K562 (cell line): ENCODE results near the gene BAK1. TPM values are rescaled to one million over a fixed set of nuclear protein-coding genes. Genes with fewer than 3 reads are reported as not detected.
A peak's percentile ranks its signal among the peaks of the same experiment; 100 is the strongest.

Experiments used
- CBX3 ChIP-seq, 2 experiments: IDR thresholded peaks; 1 replicate in 1 of 2; 2 replicates in 1 of 2; pipeline ENCODE4 v1.6.1; 2012; ENCODE audit warnings: inconsistent platforms in 2 of 2, low read length in 2 of 2, borderline replicate concordance in 1 of 2, control low read depth in 1 of 2
- ESRRA ChIP-seq: fragments of 450-650 bp; IDR thresholded peaks from 2 replicates; pipeline ENCODE4 v1.6.1; 2014; ENCODE audit warnings: low read depth, mild to moderate bottlenecking, moderate library complexity, borderline replicate concordance
- SAP30 ChIP-seq: fragments of 200-600 bp; sonication (generic); IDR thresholded peaks from 2 replicates; pipeline ENCODE4 v1.6.1; 2012; ENCODE audit warnings: borderline replicate concordance, low read depth, mild to moderate bottlenecking, moderate library complexity, low read length, control low read depth, inconsistent platforms; ENCODE audit not compliant: insufficient read depth, poor library complexity, severe bottlenecking
- SIN3A ChIP-seq, 2 experiments: fragments of 150-350 bp in 1 of 2; IDR thresholded peaks; 2 replicates each; pipeline ENCODE4 v1.6.1; 2011 to 2016; ENCODE audit warnings: borderline replicate concordance in 2 of 2, low read depth in 2 of 2, low read length in 2 of 2, mild to moderate bottlenecking in 2 of 2, moderate library complexity in 2 of 2; ENCODE audit not compliant: control insufficient read depth in 1 of 2
- SP1 ChIP-seq: sonication (generic); formaldehyde crosslinking; IDR thresholded peaks from 2 replicates; pipeline ENCODE4 v1.8.1; 2022; ENCODE audit warnings: mild to moderate bottlenecking, missing genetic modification reagents
- ZBTB17 ChIP-seq: fragments of 450-650 bp; formaldehyde crosslinking; IDR thresholded peaks from 2 replicates; pipeline ENCODE4 v1.4.0; 2020; ENCODE audit warnings: mild to moderate bottlenecking
- ZNF232 ChIP-seq: sonication (generic); formaldehyde crosslinking; IDR thresholded peaks from 2 replicates; pipeline ENCODE4 v1.8.0; 2022; ENCODE audit warnings: mild to moderate bottlenecking, missing genetic modification reagents
- polyA plus RNA-seq, 8 experiments: library from polyadenylated mRNA; depleted of rRNA in 4 of 8; stranded (reverse) in 5 of 8; unstranded in 3 of 8; fragments of >200 nt; fragmentation: Nextera tagmentation in 2 of 8; fragmentation: Illumina TruSeq in 1 of 8; extraction: Ambion mirVana in 2 of 8; extraction: Trizol in 1 of 8; gene quantifications; 2 replicates each; pipeline versions ENCODE4 v1.2.1 to v1.2.3, GENCODE V29; 2011 to 2014; ENCODE audit warnings: inconsistent platforms in 1 of 8, missing spikeins in 1 of 8
- total RNA-seq, 7 experiments: library from RNA; depleted of rRNA in 6 of 7; stranded (reverse); fragments of >200 nt in 6 of 7; fragmentation: Illumina TruSeq in 2 of 7; extraction: Trizol in 2 of 7; gene quantifications; 2 replicates each; pipeline versions ENCODE4 v1.2.1 to v1.2.3, GENCODE V29; 2011 to 2021; ENCODE audit warnings: low replicate concordance in 1 of 7
- TF ChIP-seq, protein P1 (sequence below): IDR thresholded peaks from 2 replicates; pipeline ENCODE4 v1.6.1; 2011; ENCODE audit not compliant: insufficient read length; ENCODE audit errors: extremely low read depth
- TF ChIP-seq, protein P2 (sequence below): fragments of 450-650 bp; formaldehyde crosslinking; IDR thresholded peaks from 2 replicates; pipeline ENCODE4 v1.4.0; 2020; ENCODE audit warnings: mild to moderate bottlenecking
- TF ChIP-seq, protein P3 (sequence below): sonication (generic); formaldehyde crosslinking; IDR thresholded peaks from 2 replicates; pipeline ENCODE4 v1.8.0; 2022; ENCODE audit warnings: mild to moderate bottlenecking, missing genetic modification reagents, borderline replicate concordance
- TF ChIP-seq, protein P4 (sequence below): fragments of 450-650 bp; IDR thresholded peaks from 2 replicates; pipeline ENCODE4 v1.6.1; 2018; ENCODE audit not compliant: partially characterized antibody

Gene BAK1
- total and polyA plus RNA-seq, 9 of the 15 experiments (the other 6 are each of a cell fraction or from before 2014, with no cell fraction given): 5.4 to 30.7 (median 18.9) TPM

DNA sequence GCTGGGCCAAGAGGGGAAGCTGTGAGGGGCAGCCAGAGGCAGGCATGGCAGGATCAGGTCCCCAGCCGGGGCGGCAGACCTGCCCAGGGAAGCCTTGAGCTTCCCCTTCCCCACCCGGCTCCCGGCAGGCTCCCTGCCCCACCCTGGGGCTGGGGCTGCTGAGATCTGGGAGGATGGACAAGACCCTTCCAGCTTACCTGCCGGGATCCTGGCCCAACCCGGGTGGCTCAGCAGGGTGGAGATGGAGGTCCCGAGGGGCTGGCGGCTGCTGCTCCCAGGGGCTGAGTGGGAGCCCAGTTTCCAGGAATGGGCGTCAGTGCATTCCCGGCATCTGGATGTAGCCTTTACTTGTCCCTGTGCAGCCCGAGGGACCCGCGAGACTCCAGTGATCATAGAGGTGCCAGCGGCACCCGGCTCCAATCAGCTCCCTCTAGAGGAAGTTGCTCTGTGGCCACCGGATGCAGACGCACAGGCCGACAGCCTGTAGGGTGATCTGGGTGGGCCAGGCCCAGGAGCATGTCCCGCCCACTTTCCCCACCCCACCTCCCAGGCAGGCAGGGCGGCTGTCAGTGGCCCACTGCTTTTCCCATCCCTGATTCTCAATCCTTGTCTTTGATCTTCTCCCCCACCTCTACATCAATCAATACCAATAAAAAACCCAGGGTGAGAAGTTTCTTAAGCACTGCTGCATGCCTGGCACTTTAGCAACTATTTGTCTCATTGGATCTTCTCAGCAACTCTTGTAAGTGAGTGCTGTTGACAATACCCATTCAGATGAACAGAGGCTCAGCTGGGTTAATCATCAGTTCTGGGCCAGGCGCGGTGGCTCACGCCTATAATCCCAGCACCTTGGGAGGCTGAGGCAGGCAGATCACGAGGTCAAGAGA lies at the start of gene BAK1 (continued):
- TF ChIP-seq, protein P1, sequence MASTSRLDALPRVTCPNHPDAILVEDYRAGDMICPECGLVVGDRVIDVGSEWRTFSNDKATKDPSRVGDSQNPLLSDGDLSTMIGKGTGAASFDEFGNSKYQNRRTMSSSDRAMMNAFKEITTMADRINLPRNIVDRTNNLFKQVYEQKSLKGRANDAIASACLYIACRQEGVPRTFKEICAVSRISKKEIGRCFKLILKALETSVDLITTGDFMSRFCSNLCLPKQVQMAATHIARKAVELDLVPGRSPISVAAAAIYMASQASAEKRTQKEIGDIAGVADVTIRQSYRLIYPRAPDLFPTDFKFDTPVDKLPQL: no peak
- TF ChIP-seq CBX3 (IDR thresholded peaks at IDR 0.05; ENCODE audit: borderline replicate concordance in 1 of 2, low read length in 2 of 2): no peak
- peak; percentile 63 for TF ChIP-seq SP1 (CRISPR knock-in tag)
- TF ChIP-seq, protein P2, sequence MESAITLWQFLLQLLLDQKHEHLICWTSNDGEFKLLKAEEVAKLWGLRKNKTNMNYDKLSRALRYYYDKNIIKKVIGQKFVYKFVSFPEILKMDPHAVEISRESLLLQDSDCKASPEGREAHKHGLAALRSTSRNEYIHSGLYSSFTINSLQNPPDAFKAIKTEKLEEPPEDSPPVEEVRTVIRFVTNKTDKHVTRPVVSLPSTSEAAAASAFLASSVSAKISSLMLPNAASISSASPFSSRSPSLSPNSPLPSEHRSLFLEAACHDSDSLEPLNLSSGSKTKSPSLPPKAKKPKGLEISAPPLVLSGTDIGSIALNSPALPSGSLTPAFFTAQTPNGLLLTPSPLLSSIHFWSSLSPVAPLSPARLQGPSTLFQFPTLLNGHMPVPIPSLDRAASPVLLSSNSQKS: no peak
- peak; percentile 23 to 74; a peak in 2 of 4 replicates for TF ChIP-seq SIN3A (IDR thresholded peaks at IDR 0.05; ENCODE audit: borderline replicate concordance in 2 of 2, control insufficient read depth in 1 of 2, low read depth in 2 of 2, low read length in 2 of 2)
- TF ChIP-seq, protein P3, sequence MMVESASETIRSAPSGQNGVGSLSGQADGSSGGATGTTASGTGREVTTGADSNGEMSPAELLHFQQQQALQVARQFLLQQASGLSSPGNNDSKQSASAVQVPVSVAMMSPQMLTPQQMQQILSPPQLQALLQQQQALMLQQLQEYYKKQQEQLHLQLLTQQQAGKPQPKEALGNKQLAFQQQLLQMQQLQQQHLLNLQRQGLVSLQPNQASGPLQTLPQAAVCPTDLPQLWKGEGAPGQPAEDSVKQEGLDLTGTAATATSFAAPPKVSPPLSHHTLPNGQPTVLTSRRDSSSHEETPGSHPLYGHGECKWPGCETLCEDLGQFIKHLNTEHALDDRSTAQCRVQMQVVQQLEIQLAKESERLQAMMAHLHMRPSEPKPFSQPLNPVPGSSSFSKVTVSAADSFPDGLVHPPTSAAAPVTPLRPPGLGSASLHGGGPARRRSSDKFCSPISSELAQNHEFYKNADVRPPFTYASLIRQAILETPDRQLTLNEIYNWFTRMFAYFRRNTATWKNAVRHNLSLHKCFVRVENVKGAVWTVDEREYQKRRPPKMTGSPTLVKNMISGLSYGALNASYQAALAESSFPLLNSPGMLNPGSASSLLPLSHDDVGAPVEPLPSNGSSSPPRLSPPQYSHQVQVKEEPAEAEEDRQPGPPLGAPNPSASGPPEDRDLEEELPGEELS (CRISPR knock-in tag): 0 out of 2 replicates have a peak, but pooled peaks have one; percentile 64
- TF ChIP-seq, protein P4, sequence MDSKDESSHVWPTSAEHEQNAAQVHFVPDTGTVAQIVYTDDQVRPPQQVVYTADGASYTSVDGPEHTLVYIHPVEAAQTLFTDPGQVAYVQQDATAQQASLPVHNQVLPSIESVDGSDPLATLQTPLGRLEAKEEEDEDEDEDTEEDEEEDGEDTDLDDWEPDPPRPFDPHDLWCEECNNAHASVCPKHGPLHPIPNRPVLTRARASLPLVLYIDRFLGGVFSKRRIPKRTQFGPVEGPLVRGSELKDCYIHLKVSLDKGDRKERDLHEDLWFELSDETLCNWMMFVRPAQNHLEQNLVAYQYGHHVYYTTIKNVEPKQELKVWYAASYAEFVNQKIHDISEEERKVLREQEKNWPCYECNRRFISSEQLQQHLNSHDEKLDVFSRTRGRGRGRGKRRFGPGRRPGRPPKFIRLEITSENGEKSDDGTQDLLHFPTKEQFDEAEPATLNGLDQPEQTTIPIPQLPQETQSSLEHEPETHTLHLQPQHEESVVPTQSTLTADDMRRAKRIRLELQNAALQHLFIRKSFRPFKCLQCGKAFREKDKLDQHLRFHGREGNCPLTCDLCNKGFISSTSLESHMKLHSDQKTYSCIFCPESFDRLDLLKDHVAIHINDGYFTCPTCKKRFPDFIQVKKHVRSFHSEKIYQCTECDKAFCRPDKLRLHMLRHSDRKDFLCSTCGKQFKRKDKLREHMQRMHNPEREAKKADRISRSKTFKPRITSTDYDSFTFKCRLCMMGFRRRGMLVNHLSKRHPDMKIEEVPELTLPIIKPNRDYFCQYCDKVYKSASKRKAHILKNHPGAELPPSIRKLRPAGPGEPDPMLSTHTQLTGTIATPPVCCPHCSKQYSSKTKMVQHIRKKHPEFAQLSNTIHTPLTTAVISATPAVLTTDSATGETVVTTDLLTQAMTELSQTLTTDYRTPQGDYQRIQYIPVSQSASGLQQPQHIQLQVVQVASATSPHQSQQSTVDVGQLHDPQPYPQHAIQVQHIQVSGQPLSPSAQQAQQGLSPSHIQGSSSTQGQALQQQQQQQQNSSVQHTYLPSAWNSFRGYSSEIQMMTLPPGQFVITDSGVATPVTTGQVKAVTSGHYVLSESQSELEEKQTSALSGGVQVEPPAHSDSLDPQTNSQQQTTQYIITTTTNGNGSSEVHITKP: peak; percentile 26
- no peak for TF ChIP-seq ZNF232 (CRISPR knock-in tag)
- TF ChIP-seq SAP30: peak; percentile 52
- TF ChIP-seq ESRRA: peak; percentile 76
- 0 out of 2 replicates have a peak, but pooled peaks have one; percentile 16 for TF ChIP-seq ZBTB17 (CRISPR knock-in tag)
